Esophagus muscularis mucosa (tissue), 4 donors: ENCODE results near the gene SLC25A44.

Source experiments
- CTCF ChIP-seq, 3 experiments: fragments of 200-600 bp in 2 of 3; fragments of 450-650 bp in 1 of 3; sonication (generic) in 2 of 3; IDR thresholded peaks; one replicate each; pipeline ENCODE4 v1.5.1; 2017 to 2019; ENCODE audit warnings: antibody characterized with exemption in 3 of 3, mild to moderate bottlenecking in 2 of 3, moderate library complexity in 1 of 3
- EP300 ChIP-seq: sonication (generic); formaldehyde crosslinking; IDR thresholded peaks from one replicate; pipeline ENCODE4 v1.6.1; 2017; ENCODE audit warnings: antibody characterized with exemption
- POLR2A ChIP-seq: fragments of 450-650 bp; IDR thresholded peaks from one replicate; pipeline ENCODE4 v1.6.1; 2017; ENCODE audit warnings: antibody characterized with exemption, moderate library complexity, mild to moderate bottlenecking, low read depth

DNA sequence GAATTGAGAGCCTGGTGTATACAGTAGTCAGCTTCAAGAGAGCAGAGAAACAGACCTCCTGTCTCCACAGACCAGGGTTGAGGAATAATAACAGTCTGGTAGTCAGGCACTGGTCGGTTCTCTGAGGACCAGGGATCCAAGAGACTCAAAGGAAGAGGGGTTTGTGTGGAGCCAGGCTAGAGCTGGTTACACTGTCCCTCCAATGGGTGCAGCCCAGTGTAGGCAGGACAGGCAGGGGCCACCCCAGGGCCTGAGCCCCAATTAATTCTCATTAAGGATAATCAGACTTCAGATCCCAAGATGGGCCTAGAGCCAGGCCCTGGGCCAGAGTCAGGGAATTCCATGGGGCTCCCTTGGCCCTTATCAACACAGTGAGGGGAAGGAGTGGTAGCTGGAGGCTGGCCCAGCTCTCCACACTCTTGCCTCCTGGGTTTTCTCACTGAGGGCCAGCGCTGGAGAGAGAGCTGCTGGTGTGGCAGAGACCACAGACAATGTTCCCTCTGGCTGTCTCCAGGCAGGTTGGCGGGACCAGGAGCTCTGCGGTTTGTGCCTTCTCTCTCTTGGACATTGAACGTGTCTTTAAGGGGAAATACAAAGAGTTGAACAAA is 31.4 kb upstream of the SLC25A44 start:
- TF ChIP-seq EP300 (no peak), CTCF (IDR thresholded peaks at IDR 0.05) (no peak), POLR2A (no peak)
